GM23338 (cell line): Measurements from ENCODE around the gene GRK4. TPM values are rescaled to one million over a fixed set of nuclear protein-coding genes. Genes with fewer than 3 reads are reported as not detected.

Experiments used
- ATAC-seq: fragments of 200-7000 bp; cut with Tn5 transposase; 3 replicates; pipeline ENCODE4 v1.9.1; 2020
- DNase-seq: peaks from one replicate; pipeline ENCODE4 v3.0.0-alpha.2; 2015; ENCODE audit warnings: low spot score
- H2AFZ ChIP-seq: fragments of 200-600 bp; sonication (generic); 2 replicates; pipeline ENCODE4 v1.8.0; 2016; ENCODE audit warnings: antibody characterized with exemption, mild to moderate bottlenecking, moderate library complexity
- H3F3A ChIP-seq: fragments of 200-600 bp; sonication (generic); replicated peaks from 2 replicates; pipeline ENCODE4 v1.8.0; 2017; ENCODE audit warnings: antibody characterized with exemption, mixed run types, low read depth
- H3K27ac ChIP-seq: fragments of 200-600 bp; sonication (generic); 2 replicates; pipeline ENCODE4 v1.6.1; 2016; ENCODE audit warnings: low read depth
- H3K27me3 ChIP-seq: fragments of 200-600 bp; sonication (generic); 2 replicates; pipeline ENCODE4 v1.8.0; 2016; ENCODE audit warnings: mild to moderate bottlenecking, mixed run types, moderate library complexity; ENCODE audit not compliant: insufficient read depth
- H3K36me3 ChIP-seq: fragments of 200-600 bp; sonication (generic); 2 replicates; pipeline ENCODE4 v1.8.0; 2016; ENCODE audit warnings: mild to moderate bottlenecking; ENCODE audit not compliant: insufficient read depth
- H3K4me1 ChIP-seq: fragments of 200-600 bp; sonication (generic); 2 replicates; pipeline ENCODE4 v1.8.0; 2016; ENCODE audit warnings: mild to moderate bottlenecking, moderate library complexity; ENCODE audit not compliant: insufficient read depth
- H3K4me2 ChIP-seq: fragments of 200-600 bp; sonication (generic); 2 replicates; pipeline ENCODE4 v1.7.1; 2017; ENCODE audit warnings: mixed run types
- H3K4me3 ChIP-seq: fragments of 200-600 bp; sonication (generic); 2 replicates; pipeline ENCODE4 v1.6.1; 2016; ENCODE audit warnings: mixed run types
- H3K79me2 ChIP-seq: fragments of 200-600 bp; sonication (generic); replicated peaks from 2 replicates; pipeline ENCODE4 v1.8.0; 2017; ENCODE audit warnings: mild to moderate bottlenecking; ENCODE audit not compliant: insufficient read depth
- H3K9me2 ChIP-seq: fragments of 200-600 bp; sonication (generic); 2 replicates; pipeline ENCODE4 v1.8.0; 2017; ENCODE audit not compliant: insufficient read depth
- H4K20me1 ChIP-seq: fragments of 200-600 bp; sonication (generic); replicated peaks from 2 replicates; pipeline ENCODE4 v1.8.0; 2017; ENCODE audit warnings: mild to moderate bottlenecking; ENCODE audit not compliant: insufficient read depth
- H3K27ac Mint-ChIP-seq: 2 replicates; pipeline ENCODE4 v1.8.0; 2020; ENCODE audit warnings: inconsistent platforms, mild to moderate bottlenecking, moderate library complexity, mixed read lengths
- H3K27me3 Mint-ChIP-seq: 3 replicates; pipeline ENCODE4 v1.8.0; 2022; ENCODE audit warnings: low read depth, mild to moderate bottlenecking, moderate library complexity, mixed read lengths, inconsistent platforms; ENCODE audit not compliant: insufficient read depth, poor library complexity
- H3K36me3 Mint-ChIP-seq: 3 replicates; pipeline ENCODE4 v1.8.0; 2021; ENCODE audit warnings: low read depth, mild to moderate bottlenecking, inconsistent platforms, moderate library complexity, mixed read lengths
- H3K4me1 Mint-ChIP-seq: 3 replicates; pipeline ENCODE4 v1.8.0; 2020; ENCODE audit warnings: mild to moderate bottlenecking, inconsistent platforms, mixed read lengths
- H3K4me3 Mint-ChIP-seq: 3 replicates; pipeline ENCODE4 v1.8.0; 2021; ENCODE audit warnings: moderate library complexity, mild to moderate bottlenecking, inconsistent platforms, mixed read lengths
- H3K9me3 Mint-ChIP-seq: 3 replicates; pipeline ENCODE4 v1.8.0; 2020; ENCODE audit warnings: moderate library complexity, mild to moderate bottlenecking, inconsistent platforms, mixed read lengths
- CREB1 ChIP-seq: fragments of 250-450 bp; sonication (Bioruptor Pico); IDR thresholded peaks from 2 replicates; pipeline ENCODE4 v1.5.0; 2020; ENCODE audit warnings: low read depth, mild to moderate bottlenecking, moderate library complexity
- CTCF ChIP-seq, 2 experiments: fragments of 200-600 bp in 1 of 2; sonication (generic) in 1 of 2; conservative IDR thresholded peaks; 2 replicates each; pipeline versions ENCODE4 v1.5.1 to v1.6.1; 2016 to 2017; ENCODE audit warnings: antibody characterized with exemption in 2 of 2, low read depth in 2 of 2, mild to moderate bottlenecking in 2 of 2, moderate library complexity in 1 of 2
- EZH2phosphoT487 ChIP-seq: fragments of 200-600 bp; sonication (generic); IDR thresholded peaks from one replicate; pipeline ENCODE4 v1.8.1; 2018; ENCODE audit warnings: antibody characterized with exemption; ENCODE audit not compliant: unreplicated experiment
- JUNB ChIP-seq: IDR thresholded peaks from one replicate; pipeline ENCODE4 v1.6.1; 2016; ENCODE audit warnings: antibody characterized with exemption; ENCODE audit not compliant: unreplicated experiment
- POLR2AphosphoS5 ChIP-seq: IDR thresholded peaks from 2 replicates; pipeline ENCODE4 v1.6.1; 2016; ENCODE audit warnings: antibody characterized with exemption, low read depth
- STAT1 ChIP-seq: IDR thresholded peaks from one replicate; pipeline ENCODE4 v1.6.1; 2016; ENCODE audit warnings: antibody characterized with exemption; ENCODE audit not compliant: unreplicated experiment
- ZNF114 ChIP-seq: fragments of 250-450 bp; sonication (Bioruptor Pico); IDR thresholded peaks from 2 replicates; pipeline ENCODE4 v1.5.0; 2020; ENCODE audit warnings: mild to moderate bottlenecking, moderate library complexity
- ZNF331 ChIP-seq: fragments of 250-450 bp; sonication (Bioruptor Pico); IDR thresholded peaks from 2 replicates; pipeline ENCODE4 v1.5.0; 2020; ENCODE audit warnings: low read depth, mild to moderate bottlenecking, moderate library complexity
- polyA plus RNA-seq: library from polyadenylated mRNA; unstranded; fragments of >200 nt; fragmentation: Nextera tagmentation; extraction: Ambion mirVana; gene quantifications from 2 replicates; pipeline ENCODE4 v1.2.1, GENCODE V29; 2016
- total RNA-seq: library from RNA; depleted of rRNA; stranded (reverse); fragments of >200 nt; shearing (Covaris generic); gene quantifications from 2 replicates; pipeline ENCODE4 v1.2.3, GENCODE V29; 2014
- TF ChIP-seq, protein P1 (sequence below): IDR thresholded peaks from 2 replicates; pipeline ENCODE4 v1.6.1; 2016; ENCODE audit warnings: antibody characterized with exemption

The GRK4 gene
- total and polyA plus RNA-seq, 2 experiments from 2014 or later, result 1.3 to 1.4 TPM

- Mint-ChIP-seq H3K27me3 (peaks cover 14% of the 10 kb centered on the region), H3K27ac (no peak overlapping the region), H3K4me1 (peaks cover 11% of the 10 kb centered on the region), H3K4me3 (peak overlapping the region; percentile 89), H3K36me3 (peaks cover 37% of the 10 kb centered on the region), H3K9me3 (peaks cover 15% of the 10 kb centered on the region)
- Histone ChIP-seq H3K36me3 (peaks cover 11% of the 10 kb centered on the region), H3K4me3 (peak overlapping the region; percentile 76), H2AFZ (no peak overlapping the region), H3K4me2 (peak overlapping the region; percentile 95), H3K79me2 (peaks cover 52% of the 10 kb centered on the region), H4K20me1 (peaks cover 7% of the 10 kb centered on the region), H3K4me1 (0 out of 2 replicates have a peak, but pooled peaks cover 3% of the 10 kb centered on the region), H3K27ac (peak overlapping the region; percentile 39; the same call in 1 of the 2 replicates), H3F3A (peaks cover 14% of the 10 kb centered on the region), H3K27me3 (peaks cover 11% of the 10 kb centered on the region), H3K9me2 (no peaks in the 10 kb centered on the region)
- DNase-seq (peak; percentile 10), ATAC-seq (no peak)
- TF ChIP-seq ZNF114 (CRISPR knock-in tag) (no peak), STAT1 (no peak), EZH2phosphoT487 (no peak), ZNF331 (no peak), CTCF (conservative IDR thresholded peaks at IDR 0.05; ENCODE audit: low read depth in 2 of 2) (no peak), JUNB (no peak), CREB1 (no peak), POLR2AphosphoS5 (no peak)
- TF ChIP-seq, protein P1, sequence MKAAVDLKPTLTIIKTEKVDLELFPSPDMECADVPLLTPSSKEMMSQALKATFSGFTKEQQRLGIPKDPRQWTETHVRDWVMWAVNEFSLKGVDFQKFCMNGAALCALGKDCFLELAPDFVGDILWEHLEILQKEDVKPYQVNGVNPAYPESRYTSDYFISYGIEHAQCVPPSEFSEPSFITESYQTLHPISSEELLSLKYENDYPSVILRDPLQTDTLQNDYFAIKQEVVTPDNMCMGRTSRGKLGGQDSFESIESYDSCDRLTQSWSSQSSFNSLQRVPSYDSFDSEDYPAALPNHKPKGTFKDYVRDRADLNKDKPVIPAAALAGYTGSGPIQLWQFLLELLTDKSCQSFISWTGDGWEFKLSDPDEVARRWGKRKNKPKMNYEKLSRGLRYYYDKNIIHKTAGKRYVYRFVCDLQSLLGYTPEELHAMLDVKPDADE, result no peak
Measured at GRCh38 chr4:2961811-2962441, 1.4 kb upstream of the GRK4 start.

- Histone ChIP-seq H3K9me2 (no peaks in the 10 kb centered on the region), H3K4me2 (peak overlapping the region; percentile 95), H2AFZ (peak overlapping the region; percentile 86; the same call in 1 of the 2 replicates), H3K4me3 (peak overlapping the region; percentile 76), H4K20me1 (peaks cover 7% of the 10 kb centered on the region), H3K4me1 (0 out of 2 replicates have a peak, but pooled peaks cover 3% of the 10 kb centered on the region), H3K79me2 (peaks cover 44% of the 10 kb centered on the region), H3K27me3 (peaks cover 11% of the 10 kb centered on the region), H3K36me3 (peaks cover 3% of the 10 kb centered on the region; the same call in 1 of the 2 replicates), H3K27ac (peak overlapping the region; percentile 74; the same call in 1 of the 2 replicates), H3F3A (peaks cover 14% of the 10 kb centered on the region)
- ATAC-seq (peak; percentile 41), DNase-seq (peak; percentile 81)
- Mint-ChIP-seq H3K27ac (peak overlapping the region; percentile 97), H3K4me3 (peak overlapping the region; percentile 89), H3K9me3 (peaks cover 7% of the 10 kb centered on the region), H3K27me3 (peaks cover 10% of the 10 kb centered on the region), H3K36me3 (peaks cover 29% of the 10 kb centered on the region), H3K4me1 (peaks cover 11% of the 10 kb centered on the region)
- TF ChIP-seq POLR2AphosphoS5 (no peak), CREB1 (peak; percentile 59)
Measured at GRCh38 chr4:2962614-2963174, 677 bp upstream of the GRK4 start.
